ENCODE data around the gene FCRL1. TPM values are rescaled to one million over a fixed set of nuclear protein-coding genes. Genes with fewer than 3 reads are reported as not detected.

The FCRL1 gene
- under 1 TPM in 2 of 3 donors, not detected in 1; 0.58 to 0.78 TPM for polyA plus RNA-seq

- H3K27ac ChIP-seq (ENCODE audit: low read depth, low read length) = no peak within 1 kb of the TSS
- WGBS, 3 donors = 35 to 64% (median 53%) methylated on average over 3 of the region's 3 CpGs
These were observed at the start of gene FCRL1 for GRCh38 chr1:157819896-157820295. FCRL1 (minus strand) TSS chr1:157820120; CDS start chr1:157820037, 83 bp downstream.

- H3K27ac ChIP-seq (ENCODE audit: low read depth, low read length) = no peak overlapping the region
- WGBS, 3 donors = 53 to 92% (median 82%) methylated on average over 1 of the region's 1 CpG
These were observed 48.7 kb upstream of the FCRL1 start for GRCh38 chr1:157868654-157869053.

GRCh38 chr1:157862114-157863070, 42.5 kb upstream of the FCRL1 start:
- 71 to 78% (median 77%) methylated on average over 6 of the region's 6 CpGs for WGBS, 3 donors
- H3K27ac ChIP-seq (ENCODE audit: low read depth, low read length) = no peak overlapping the region

- WGBS, 3 donors = 72 to 85% (median 80%) methylated on average over 2 of the region's 2 CpGs
- H3K27ac ChIP-seq (ENCODE audit: low read depth, low read length) = no peak overlapping the region
These were observed 36.6 kb upstream of the FCRL1 start for GRCh38 chr1:157856538-157856937.

GRCh38 chr1:157852476-157852875, 32.6 kb upstream of the FCRL1 start:
- 52 to 72% (median 71%) methylated on average over 3 of the region's 3 CpGs for WGBS, 3 donors
- no peak overlapping the region for H3K27ac ChIP-seq (ENCODE audit: low read depth, low read length)

- no peak overlapping the region for H3K27ac ChIP-seq (ENCODE audit: low read depth, low read length)
- 84 to 90% (median 84%) methylated on average over 2 of the region's 2 CpGs for WGBS, 3 donors
These were observed 29.4 kb upstream of the FCRL1 start for GRCh38 chr1:157849229-157849875.

- H3K27ac ChIP-seq (ENCODE audit: low read depth, low read length) = no peak overlapping the region
- 65 to 80% (median 73%) methylated on average over 4 of the region's 4 CpGs for WGBS, 3 donors
These were observed 24.3 kb upstream of the FCRL1 start for GRCh38 chr1:157844089-157844830.

GRCh38 chr1:157842939-157843338, 23.0 kb upstream of the FCRL1 start:
- H3K27ac ChIP-seq (ENCODE audit: low read depth, low read length) = no peak overlapping the region
- WGBS, 3 donors = 63 to 82% (median 75%) methylated on average over 1 of the region's 1 CpG

- WGBS, 3 donors = 42 to 67% (median 63%) methylated on average over 3 of the region's 3 CpGs
- H3K27ac ChIP-seq (ENCODE audit: low read depth, low read length) = no peak within 1 kb of the TSS
These were observed 21.8 kb upstream of the FCRL1 start, which contains the start of gene CD5L for GRCh38 chr1:157841708-157842107. CD5L (minus strand) TSS chr1:157841808; CDS start chr1:157841701, 107 bp downstream.

GRCh38 chr1:157838966-157839365, 19.0 kb upstream of the FCRL1 start:
- H3K27ac ChIP-seq (ENCODE audit: low read depth, low read length) = no peak overlapping the region

- 73 to 81% (median 80%) methylated on average over 12 of the region's 12 CpGs for WGBS, 3 donors
These were observed 14.5 kb upstream of the FCRL1 start for GRCh38 chr1:157834430-157834829.

GRCh38 chr1:157833145-157833544, 13.2 kb upstream of the FCRL1 start:
- WGBS, 3 donors = 75 to 86% (median 85%) methylated on average over 6 of the region's 6 CpGs

More at GRCh38 chr1:157834430-157834829, 14.5 kb upstream of the FCRL1 start:
- no peak overlapping the region for H3K27ac ChIP-seq (ENCODE audit: low read depth, low read length)

GRCh38 chr1:157831968-157832626, 12.2 kb upstream of the FCRL1 start:
- no peak overlapping the region for H3K27ac ChIP-seq (ENCODE audit: low read depth, low read length)
- WGBS, 3 donors = 40 to 56% (median 53%) methylated on average over 4 of the region's 4 CpGs

More at GRCh38 chr1:157833145-157833544, 13.2 kb upstream of the FCRL1 start:
- H3K27ac ChIP-seq (ENCODE audit: low read depth, low read length) = no peak overlapping the region

- H3K27ac ChIP-seq (ENCODE audit: low read depth, low read length) = no peak overlapping the region
- 59 to 83% (median 72%) methylated on average over 2 of the region's 2 CpGs for WGBS, 3 donors
These were observed 11.0 kb upstream of the FCRL1 start for GRCh38 chr1:157830887-157831286.

GRCh38 chr1:157829711-157830110, 9.8 kb upstream of the FCRL1 start:
- no peak overlapping the region for H3K27ac ChIP-seq (ENCODE audit: low read depth, low read length)
- WGBS, 3 donors = 72 to 93% (median 85%) methylated on average over 3 of the region's 3 CpGs

GRCh38 chr1:157829210-157829609, 9.3 kb upstream of the FCRL1 start:
- no peak overlapping the region for H3K27ac ChIP-seq (ENCODE audit: low read depth, low read length)

GRCh38 chr1:157820299-157820698, 379 bp upstream of the FCRL1 start:
- 71 to 81% (median 81%) methylated on average over 2 of the region's 2 CpGs for WGBS, 3 donors
- no peak overlapping the region for H3K27ac ChIP-seq (ENCODE audit: low read depth, low read length)

- H3K27ac ChIP-seq (ENCODE audit: low read depth, low read length) = no peak overlapping the region
- WGBS, 3 donors = 62 to 68% (median 65%) methylated on average over 2 of the region's 2 CpGs
These were observed 705 bp downstream of the FCRL1 start for GRCh38 chr1:157819215-157819614.
